Activated B cell treated with CpG ODN at 0.5 μM for 24 hours (primary cell): ENCODE measurements around the gene GALK1. TPM values are rescaled to one million over a fixed set of nuclear protein-coding genes. Genes with fewer than 3 reads are reported as not detected.

Experiments
- ATAC-seq: fragments of 200-7000 bp; cut with Tn5 transposase; one replicate; pipeline ENCODE4 v1.10.0; 2021; ENCODE audit warnings: low read depth, mild to moderate bottlenecking, moderate library complexity
- CTCF ChIA-PET: fragments of 350-600 bp; sonication (Branson Sonifier 250); formaldehyde crosslinking; loops from one replicate; lab custom pipeline; 2021; ENCODE audit warnings: antibody characterized with exemption; lab: Charles Lee
- POLR2A ChIA-PET: fragments of 350-600 bp; sonication (Branson Sonifier 250); formaldehyde crosslinking; loops from one replicate; lab custom pipeline; 2021; ENCODE audit warnings: antibody characterized with exemption; lab: Charles Lee
- DNase-seq: peaks from one replicate; pipeline ENCODE4 v3.0.0; 2022
- H3K27ac Mint-ChIP-seq: one replicate; pipeline ENCODE4 v1.8.0; 2020; ENCODE audit warnings: mixed read lengths
- H3K27me3 Mint-ChIP-seq: one replicate; pipeline ENCODE4 v1.8.0; 2021; ENCODE audit warnings: mixed read lengths
- H3K36me3 Mint-ChIP-seq: one replicate; pipeline ENCODE4 v1.8.0; 2021; ENCODE audit warnings: low read depth, mixed read lengths
- H3K4me1 Mint-ChIP-seq: one replicate; pipeline ENCODE4 v1.8.0; 2021; ENCODE audit warnings: mixed read lengths
- H3K4me3 Mint-ChIP-seq: one replicate; pipeline ENCODE4 v1.8.0; 2020; ENCODE audit warnings: mild to moderate bottlenecking, mixed read lengths
- H3K9me3 Mint-ChIP-seq: one replicate; pipeline ENCODE4 v1.8.0; 2020; ENCODE audit warnings: mixed read lengths
- intact Hi-C: fragments of 100-400 bp; cut with micrococcal nuclease; formaldehyde crosslinking; loops from one replicate; pipeline ENCODE4 v1.15.1; 2024
- total RNA-seq: library from RNA; stranded (reverse); gene quantifications from 2 replicates; pipeline ENCODE4 v1.2.3, GENCODE V29; 2022
- TF ChIP-seq, protein P1 (sequence below): fragments of 200-600 bp; IDR thresholded peaks from one replicate; pipeline ENCODE4 v1.8.0; 2022; ENCODE audit warnings: antibody characterized with exemption, mild to moderate bottlenecking

The GALK1 gene
- total RNA-seq, 1 donor from 2014 or later, result 14.9 TPM

DNA sequence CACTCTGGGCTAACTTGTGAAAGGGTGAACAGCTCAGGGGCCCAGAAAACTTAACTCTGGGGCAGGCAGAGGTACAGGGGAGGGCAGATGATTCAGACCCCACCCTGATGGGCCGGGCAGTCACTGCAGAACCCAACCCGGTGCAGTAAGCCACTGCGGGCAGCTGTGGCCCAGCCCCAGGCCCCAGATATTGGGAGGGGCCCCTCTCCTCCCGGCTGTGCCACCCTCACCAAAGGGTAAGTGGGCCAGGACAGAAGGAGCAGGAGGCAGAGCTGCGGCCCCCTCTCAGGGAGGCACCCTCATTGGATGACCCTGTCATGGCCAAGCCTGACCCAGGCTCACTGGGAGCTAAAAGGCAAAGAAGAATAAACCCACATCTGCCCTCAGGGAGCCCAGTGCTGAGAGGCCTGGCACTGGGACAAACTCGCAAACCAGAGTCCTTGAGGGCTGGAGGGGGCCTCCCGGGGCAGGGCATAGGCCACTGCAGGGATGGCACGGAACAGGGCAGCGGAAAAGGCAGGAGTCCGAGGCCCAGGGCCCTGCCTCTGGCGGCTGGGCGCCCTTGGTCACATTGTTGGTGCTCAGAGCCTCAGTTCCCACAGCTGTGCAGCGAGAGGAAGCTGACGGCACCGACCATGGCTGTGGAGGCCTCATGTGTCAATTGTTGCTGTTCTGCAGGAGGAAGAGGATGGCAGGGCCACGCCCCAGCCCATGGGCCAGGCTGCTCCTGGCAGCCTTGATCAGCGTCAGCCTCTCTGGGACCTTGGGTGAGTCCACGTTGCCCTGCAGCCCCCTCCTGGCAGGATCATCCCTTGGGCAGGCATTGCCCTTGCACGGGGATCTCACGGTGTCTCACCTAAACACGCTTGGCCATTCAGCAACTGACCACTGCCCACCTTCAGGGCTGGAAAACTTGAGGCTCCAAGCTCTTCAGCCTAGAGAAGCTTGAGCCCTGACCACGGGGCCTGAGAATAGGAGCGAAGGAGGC lies 40.7 kb downstream of the GALK1 start:
- intact Hi-C loops, result no loop called here
- peaks cover 6% of the 10 kb centered on the region for H3K27me3 Mint-ChIP-seq
- no peak for ATAC-seq
- no peak overlapping the region for H3K4me3 Mint-ChIP-seq
- CTCF ChIA-PET, result no interaction called here
- DNase-seq, result no peak
- H3K4me1 Mint-ChIP-seq, result peaks cover 4% of the 10 kb centered on the region
- no peak overlapping the region for H3K27ac Mint-ChIP-seq
- TF ChIP-seq, protein P1, sequence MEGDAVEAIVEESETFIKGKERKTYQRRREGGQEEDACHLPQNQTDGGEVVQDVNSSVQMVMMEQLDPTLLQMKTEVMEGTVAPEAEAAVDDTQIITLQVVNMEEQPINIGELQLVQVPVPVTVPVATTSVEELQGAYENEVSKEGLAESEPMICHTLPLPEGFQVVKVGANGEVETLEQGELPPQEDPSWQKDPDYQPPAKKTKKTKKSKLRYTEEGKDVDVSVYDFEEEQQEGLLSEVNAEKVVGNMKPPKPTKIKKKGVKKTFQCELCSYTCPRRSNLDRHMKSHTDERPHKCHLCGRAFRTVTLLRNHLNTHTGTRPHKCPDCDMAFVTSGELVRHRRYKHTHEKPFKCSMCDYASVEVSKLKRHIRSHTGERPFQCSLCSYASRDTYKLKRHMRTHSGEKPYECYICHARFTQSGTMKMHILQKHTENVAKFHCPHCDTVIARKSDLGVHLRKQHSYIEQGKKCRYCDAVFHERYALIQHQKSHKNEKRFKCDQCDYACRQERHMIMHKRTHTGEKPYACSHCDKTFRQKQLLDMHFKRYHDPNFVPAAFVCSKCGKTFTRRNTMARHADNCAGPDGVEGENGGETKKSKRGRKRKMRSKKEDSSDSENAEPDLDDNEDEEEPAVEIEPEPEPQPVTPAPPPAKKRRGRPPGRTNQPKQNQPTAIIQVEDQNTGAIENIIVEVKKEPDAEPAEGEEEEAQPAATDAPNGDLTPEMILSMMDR, result no peak
- no peaks in the 10 kb centered on the region for H3K36me3 Mint-ChIP-seq
- POLR2A ChIA-PET, result no interaction called here
- H3K9me3 Mint-ChIP-seq, result no peaks in the 10 kb centered on the region

DNA sequence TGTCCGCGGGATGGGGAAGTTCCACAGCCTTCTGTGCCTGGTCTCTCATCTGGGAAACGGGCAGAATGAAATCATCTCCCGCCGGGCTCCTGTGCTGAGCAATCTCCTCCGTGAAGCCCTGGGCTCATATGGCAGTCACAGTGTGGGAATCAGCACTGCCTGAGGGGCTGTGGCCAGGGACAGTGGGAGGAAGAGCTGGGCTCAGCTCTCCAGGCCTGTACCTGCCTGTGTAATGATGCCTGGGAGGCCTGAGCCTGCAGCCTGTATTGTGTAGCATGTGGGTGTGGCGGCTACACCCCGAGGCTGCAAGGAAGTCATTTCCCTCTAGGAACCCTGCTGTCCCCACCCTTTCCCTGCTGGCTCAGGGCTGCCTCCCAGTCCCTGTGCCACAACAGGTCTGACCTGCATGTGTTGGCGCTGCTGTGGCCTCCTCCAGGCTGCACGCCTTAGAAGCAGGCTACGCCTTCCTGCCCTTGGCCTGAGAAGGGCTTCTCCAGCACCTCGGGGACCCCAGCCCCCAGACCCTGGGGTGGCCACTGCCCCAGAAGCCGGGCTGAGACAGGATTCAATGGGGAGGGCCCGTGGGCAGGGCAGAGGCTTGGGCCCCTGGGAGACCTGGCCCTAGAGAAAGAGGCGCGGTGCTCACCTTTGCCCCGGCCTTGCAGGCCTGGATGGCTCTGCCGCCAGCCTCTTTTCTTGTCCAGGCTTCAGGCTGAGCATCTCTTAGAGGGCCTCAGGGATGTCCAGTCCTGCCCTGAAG lies 41.6 kb downstream of the GALK1 start:
- no peaks in the 10 kb centered on the region for H3K36me3 Mint-ChIP-seq
- H3K27me3 Mint-ChIP-seq, result peaks cover 6% of the 10 kb centered on the region
- H3K4me1 Mint-ChIP-seq, result peaks cover 4% of the 10 kb centered on the region
- H3K27ac Mint-ChIP-seq, result no peak overlapping the region
- ChIA-PET CTCF (no interaction called here), POLR2A (no interaction called here)
- no peaks in the 10 kb centered on the region for H3K9me3 Mint-ChIP-seq
- intact Hi-C loops, result no loop called here
- no peak overlapping the region for H3K4me3 Mint-ChIP-seq
- no peak for ATAC-seq
- no peak for DNase-seq
- TF ChIP-seq, protein P1, result no peak

DNA sequence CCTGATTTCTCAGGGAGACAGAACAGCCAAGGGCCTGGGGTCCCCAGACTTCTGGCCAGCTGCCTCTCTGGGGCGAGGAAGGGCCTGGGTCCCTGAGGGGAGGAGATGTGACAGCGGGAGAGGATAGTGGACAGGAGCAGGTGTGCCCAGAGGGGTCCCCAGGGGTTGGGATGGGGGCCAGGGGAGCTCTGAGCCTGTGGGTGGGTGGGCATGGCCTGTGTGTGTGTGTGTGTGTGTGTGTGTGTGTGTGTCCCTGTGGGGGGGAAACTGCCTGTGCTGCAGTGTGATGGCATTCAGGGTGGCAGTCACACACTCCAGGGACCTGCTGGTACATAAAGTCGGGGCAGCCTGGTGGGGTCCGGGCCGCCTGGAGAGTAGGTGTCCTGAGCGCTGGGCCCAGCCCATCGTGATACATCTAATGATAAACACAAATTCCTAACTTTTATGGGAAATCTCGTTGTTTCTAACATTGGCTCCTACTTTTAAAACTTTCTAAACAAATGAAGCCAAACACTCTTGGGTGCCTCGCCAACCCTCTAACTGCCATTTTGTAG lies 42.4 kb downstream of the GALK1 start:
- no peak overlapping the region for H3K4me3 Mint-ChIP-seq
- POLR2A ChIA-PET, result no interaction called here

DNA sequence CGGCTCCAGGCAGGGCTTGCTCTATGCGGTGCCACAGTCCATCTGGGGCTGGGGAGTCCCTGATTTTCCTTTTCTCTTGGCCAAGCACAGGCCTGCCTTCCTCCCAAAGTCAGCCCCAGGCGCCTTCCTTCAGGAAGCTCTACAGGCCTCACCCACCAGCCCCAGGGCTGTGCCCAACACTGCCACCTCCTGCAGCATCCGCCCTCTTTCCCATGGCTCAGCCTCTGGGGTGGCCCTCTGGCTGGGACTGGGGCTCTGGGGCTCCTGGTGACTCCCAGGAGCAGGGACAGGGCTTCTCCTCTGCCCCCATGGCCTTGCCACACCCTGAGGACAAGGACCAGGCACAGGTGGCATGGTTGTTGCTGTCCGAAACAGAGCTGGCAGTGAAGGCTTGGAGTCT lies 42.9 kb downstream of the GALK1 start:
- no peaks in the 10 kb centered on the region for H3K36me3 Mint-ChIP-seq
- peaks cover 4% of the 10 kb centered on the region for H3K4me1 Mint-ChIP-seq
- no peak overlapping the region for H3K27ac Mint-ChIP-seq
- H3K4me3 Mint-ChIP-seq, result no peak overlapping the region
- no peaks in the 10 kb centered on the region for H3K9me3 Mint-ChIP-seq
- peaks cover 6% of the 10 kb centered on the region for H3K27me3 Mint-ChIP-seq
- TF ChIP-seq, protein P1, result no peak
- ChIA-PET POLR2A (no interaction called here), CTCF (no interaction called here)
- DNase-seq (no peak), ATAC-seq (no peak)
- intact Hi-C loops, result no loop called here

More for the DNA sequence above, 42.4 kb downstream of the GALK1 start:
- no peak for ATAC-seq
- CTCF ChIA-PET, result no interaction called here
- DNase-seq, result no peak
- H3K27me3 Mint-ChIP-seq, result peaks cover 6% of the 10 kb centered on the region
- H3K27ac Mint-ChIP-seq, result no peak overlapping the region
- TF ChIP-seq, protein P1, result no peak
- H3K9me3 Mint-ChIP-seq, result no peaks in the 10 kb centered on the region
- H3K4me1 Mint-ChIP-seq, result peaks cover 4% of the 10 kb centered on the region
- intact Hi-C loops, result no loop called here
- no peaks in the 10 kb centered on the region for H3K36me3 Mint-ChIP-seq
